Activated T-cell treated with anti-CD3 and anti-CD28 coated beads, Interleukin-2, amount 50 U/mL, for 72 hours (primary cell): ENCODE data around the gene IL6R. TPM values are rescaled to one million over a fixed set of nuclear protein-coding genes. Genes with fewer than 3 reads are reported as not detected.

ENCODE experiments used
- ATAC-seq, 2 donors: fragments of 150-1000 bp; cut with Tn5 transposase; replicated peaks in 1 of 2; 2 replicates each; pipeline ENCODE4 v1.10.0; 2021; ENCODE audit warnings: moderate library complexity in 2 of 2, mild to moderate bottlenecking in 1 of 2
- DNase-seq, 2 donors: peaks; one replicate each; pipeline ENCODE4 v3.0.0; 2021 to 2022; ENCODE audit warnings: mixed read lengths in 1 of 2
- H3K27ac Mint-ChIP-seq: one replicate; pipeline ENCODE4 v1.8.0; 2022; ENCODE audit warnings: mild to moderate bottlenecking, moderate library complexity, mixed read lengths
- H3K27me3 Mint-ChIP-seq: one replicate; pipeline ENCODE4 v1.8.0; 2022; ENCODE audit warnings: low read depth, mixed read lengths
- H3K36me3 Mint-ChIP-seq, 2 donors: one replicate each; pipeline ENCODE4 v1.8.0; 2022; ENCODE audit warnings: mixed read lengths in 2 of 2, mild to moderate bottlenecking in 1 of 2; ENCODE audit not compliant: insufficient read depth in 2 of 2
- H3K4me1 Mint-ChIP-seq: one replicate; pipeline ENCODE4 v1.8.0; 2022; ENCODE audit warnings: low read depth, mixed read lengths
- H3K4me3 Mint-ChIP-seq, 2 donors: one replicate each; pipeline ENCODE4 v1.8.0; 2022; ENCODE audit warnings: mild to moderate bottlenecking in 2 of 2, mixed read lengths in 2 of 2, moderate library complexity in 2 of 2
- H3K9me3 Mint-ChIP-seq, 2 donors: one replicate each; pipeline ENCODE4 v1.8.0; 2022; ENCODE audit warnings: mixed read lengths in 2 of 2
- total RNA-seq, 2 donors: library from RNA; stranded (reverse); gene quantifications; one replicate each; pipeline ENCODE4 v1.2.3, GENCODE V29; 2022

Gene IL6R
- total RNA-seq, 2 donors from 2014 or later, result 5.7 to 12.6 TPM

DNA sequence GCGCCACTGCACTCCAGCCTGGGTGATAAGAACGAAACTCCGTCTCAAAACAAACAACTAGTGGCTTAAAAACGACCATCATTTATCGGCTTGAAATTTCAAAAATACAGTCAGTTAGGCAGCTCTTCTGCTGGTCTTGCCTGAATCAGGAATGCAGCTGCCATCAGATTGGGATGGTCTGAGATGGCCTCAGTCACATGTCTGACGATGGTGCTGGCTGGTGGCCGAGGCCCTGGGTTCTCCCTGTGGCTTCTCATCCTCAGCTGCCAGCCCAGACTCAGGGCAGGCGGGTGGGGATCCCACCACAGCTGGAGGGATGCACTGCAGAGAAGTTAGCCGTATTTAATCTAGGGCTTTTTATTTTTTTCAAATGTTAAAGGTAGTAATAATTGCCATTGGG, 31.3 kb downstream of the IL6R start:
- Mint-ChIP-seq H3K4me1 (peaks cover 58% of the 10 kb centered on the region), H3K36me3 (peaks cover 0 to 2% of the 10 kb centered on the region in 2 donors), H3K27me3 (no peaks in the 10 kb centered on the region), H3K4me3 (no peak overlapping the region), H3K27ac (no peak overlapping the region), H3K9me3 (no peaks in the 10 kb centered on the region)
- ATAC-seq (no peak), DNase-seq (no peak)

DNA sequence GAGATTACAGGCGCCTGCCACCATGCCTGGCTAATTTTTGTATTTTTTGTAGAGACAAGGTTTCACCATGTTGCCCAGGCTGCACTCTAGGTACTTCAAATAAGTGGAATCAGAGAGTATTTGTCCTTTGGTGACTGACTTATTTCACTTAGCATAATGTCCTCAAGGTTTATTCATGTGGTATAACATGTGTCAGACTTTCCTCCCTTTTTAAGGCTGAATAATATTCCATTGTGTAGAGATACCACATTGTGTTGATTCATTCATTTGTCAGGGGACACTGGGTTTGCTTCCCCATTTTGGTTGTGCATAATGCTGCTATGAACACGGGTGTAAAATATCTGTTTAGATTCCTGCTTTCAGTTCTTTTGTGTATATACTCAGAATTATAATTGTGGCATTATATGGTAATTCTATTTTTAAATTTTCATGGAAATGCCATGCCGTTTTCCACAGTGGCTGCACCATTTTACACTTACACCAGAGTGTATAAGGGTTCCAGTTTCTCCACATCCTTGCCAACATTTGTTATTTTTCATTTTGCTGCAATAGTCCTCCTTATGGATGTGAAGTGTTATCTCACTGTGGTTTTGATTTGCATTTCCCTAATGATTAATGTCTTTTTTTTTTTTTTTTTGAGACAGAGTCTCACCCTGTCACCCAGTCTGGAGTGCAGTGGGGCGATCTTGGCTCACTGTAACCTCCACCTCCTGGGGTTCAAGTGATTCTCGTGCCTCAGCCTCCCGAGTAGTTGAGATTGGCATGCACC, 35.1 kb downstream of the IL6R start:
- peak overlapping the region; percentile 75 to 78 for H3K4me3 Mint-ChIP-seq

DNA sequence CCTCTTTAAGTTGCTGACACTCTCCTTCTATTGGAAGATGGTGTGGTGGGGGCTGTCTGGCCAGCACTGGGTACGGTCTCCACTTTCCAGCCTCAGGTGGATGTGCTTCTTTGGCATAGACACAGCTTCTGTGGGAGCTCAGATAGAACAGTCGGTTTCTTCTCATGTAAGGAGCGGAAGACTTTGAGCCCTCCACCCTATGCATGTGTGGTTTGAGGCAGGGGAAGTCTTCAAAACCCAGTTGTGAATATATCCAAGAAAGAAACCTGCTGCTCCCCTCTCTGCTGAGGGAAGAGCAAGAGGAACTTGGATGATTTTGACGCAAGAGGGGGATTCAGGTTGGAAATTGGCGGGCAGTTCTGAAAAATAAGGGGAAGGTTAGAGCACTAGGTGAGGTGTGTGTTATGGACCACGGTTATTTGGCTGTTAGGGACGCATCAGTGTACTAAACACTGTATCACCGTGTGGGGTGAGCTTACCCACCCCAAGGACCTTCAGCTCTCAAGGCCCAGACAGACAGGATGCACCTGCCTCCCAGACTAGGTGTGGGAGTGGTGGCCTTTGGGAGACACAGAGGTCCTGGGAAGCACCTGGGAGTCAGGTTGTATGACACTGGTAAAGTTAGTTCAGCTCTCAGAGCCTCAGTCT, 36.2 kb downstream of the IL6R start:
- Mint-ChIP-seq H3K4me3 (peak overlapping the region; percentile 28 to 49), H3K4me1 (peaks cover 78% of the 10 kb centered on the region), H3K36me3 (peaks cover 1 to 2% of the 10 kb centered on the region in 2 donors), H3K27ac (peak overlapping the region; percentile 31), H3K27me3 (no peaks in the 10 kb centered on the region), H3K9me3 (no peaks in the 10 kb centered on the region)
- DNase-seq, result no peak
- ATAC-seq, result no peak

More for the DNA sequence above, 35.1 kb downstream of the IL6R start:
- H3K9me3 Mint-ChIP-seq, result no peaks in the 10 kb centered on the region
- peak; percentile 62 to 69 for ATAC-seq
- peak overlapping the region; percentile 97 for H3K27ac Mint-ChIP-seq
- H3K27me3 Mint-ChIP-seq, result no peaks in the 10 kb centered on the region
- no peak for DNase-seq
- H3K36me3 Mint-ChIP-seq, result peaks cover 0 to 2% of the 10 kb centered on the region in 2 donors
- peaks cover 66% of the 10 kb centered on the region for H3K4me1 Mint-ChIP-seq

DNA sequence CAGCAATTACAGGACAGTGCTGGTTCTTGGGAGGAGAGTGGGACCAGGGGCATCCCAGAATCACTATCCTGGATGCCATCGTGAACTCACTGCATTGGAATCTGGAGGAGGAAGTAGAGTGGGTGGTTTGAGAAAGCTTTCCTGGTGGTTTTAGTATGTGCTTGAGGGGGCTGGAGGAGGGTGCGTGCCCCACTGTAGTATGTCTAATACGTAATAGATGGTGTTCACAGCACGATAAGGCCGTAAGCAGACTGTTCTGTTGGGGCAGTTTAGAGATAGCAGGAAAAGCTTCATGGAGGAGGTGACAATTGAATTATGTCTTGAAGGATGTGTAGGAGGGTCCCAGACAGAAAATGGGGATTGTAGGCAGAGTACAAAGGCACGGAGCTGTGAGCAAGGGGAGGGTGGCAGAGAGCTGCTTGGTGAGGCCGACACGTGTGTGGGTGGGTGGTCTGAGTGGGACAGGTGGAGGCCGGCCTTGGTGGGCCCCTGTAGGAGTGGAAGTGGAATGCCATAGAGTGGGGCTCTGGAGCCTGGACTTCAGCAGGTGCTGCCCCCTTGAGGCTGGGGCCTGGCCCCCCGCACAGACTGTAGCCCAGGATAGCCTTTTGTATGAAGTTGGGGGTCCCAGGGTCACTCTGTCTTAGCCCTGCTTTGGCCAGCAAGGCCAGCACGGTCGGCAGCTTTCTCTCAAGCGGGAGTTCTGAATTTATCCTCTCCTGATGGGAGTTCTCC, 37.0 kb downstream of the IL6R start:
- H3K9me3 Mint-ChIP-seq, result no peaks in the 10 kb centered on the region
- H3K36me3 Mint-ChIP-seq, result peaks cover 1 to 2% of the 10 kb centered on the region in 2 donors
- H3K4me3 Mint-ChIP-seq, result peak overlapping the region in 1 of 2 donors; percentile 28
- H3K27ac Mint-ChIP-seq, result no peak overlapping the region
- ATAC-seq (no peak), DNase-seq (no peak)
- H3K27me3 Mint-ChIP-seq, result no peaks in the 10 kb centered on the region
- H3K4me1 Mint-ChIP-seq, result peaks cover 79% of the 10 kb centered on the region

DNA sequence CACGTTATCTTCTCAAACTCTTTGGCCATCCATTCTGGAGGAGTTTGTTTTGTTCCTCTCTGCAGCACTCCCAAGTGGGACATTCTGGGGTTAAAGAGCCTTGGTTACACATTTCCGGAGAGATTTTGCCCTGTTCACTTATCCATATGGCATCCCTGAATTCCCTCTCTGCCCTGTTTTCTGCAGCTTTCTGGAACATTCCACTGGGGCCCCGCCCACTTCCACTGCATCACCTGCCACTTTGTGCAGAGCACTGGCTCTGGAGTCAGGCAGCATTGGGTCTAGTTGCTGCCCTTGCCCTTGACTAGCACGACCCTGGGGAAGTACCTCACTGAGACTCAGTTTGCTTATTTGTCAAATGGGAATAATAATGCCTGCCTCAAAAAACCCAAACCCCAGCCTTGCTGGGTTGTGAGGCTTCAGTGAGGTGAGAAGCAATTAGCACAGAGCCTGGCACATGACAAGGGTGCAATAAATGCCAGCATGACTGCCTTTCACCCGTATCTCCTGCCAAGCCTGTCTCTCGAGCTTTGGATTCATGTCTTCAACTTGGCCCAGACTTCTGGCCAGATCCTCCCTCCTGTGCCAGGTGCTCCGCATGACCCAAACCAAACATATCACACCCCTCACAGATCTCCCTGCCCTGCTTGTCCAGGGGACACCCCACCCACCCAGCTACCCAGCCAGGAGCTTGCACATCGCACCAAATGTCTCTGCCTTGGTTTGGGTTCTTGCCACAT, 38.3 kb downstream of the IL6R start:
- Mint-ChIP-seq H3K4me1 (peaks cover 72% of the 10 kb centered on the region), H3K36me3 (peaks cover 0 to 1% of the 10 kb centered on the region in 2 donors), H3K27ac (no peak overlapping the region)

DNA sequence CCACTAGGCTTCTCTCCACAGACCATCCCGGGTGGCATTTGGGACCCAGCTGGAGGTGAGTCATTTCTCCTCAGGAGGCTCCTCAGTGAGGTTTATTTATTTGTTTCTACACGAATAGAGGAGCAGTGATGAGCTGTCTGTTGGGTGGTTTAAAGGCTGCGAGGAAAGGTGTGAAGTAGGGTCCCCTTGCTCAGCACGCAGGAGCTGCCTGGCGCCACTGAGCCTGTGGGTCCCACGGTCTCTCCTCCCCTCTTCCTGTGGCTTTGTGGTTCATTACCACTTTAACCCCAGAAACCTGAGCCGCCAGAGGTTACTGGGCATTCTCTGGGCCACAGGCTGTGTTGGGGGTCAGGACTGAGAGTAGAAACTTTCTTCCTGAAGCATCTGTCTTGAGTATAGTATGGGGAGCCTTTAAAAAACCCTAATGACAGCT, 39.9 kb downstream of the IL6R start:
- no peak overlapping the region for H3K27ac Mint-ChIP-seq

More for the DNA sequence above, 38.3 kb downstream of the IL6R start:
- no peaks in the 10 kb centered on the region for H3K27me3 Mint-ChIP-seq
- no peaks in the 10 kb centered on the region for H3K9me3 Mint-ChIP-seq
- DNase-seq (no peak), ATAC-seq (no peak)
- no peak overlapping the region for H3K4me3 Mint-ChIP-seq

DNA sequence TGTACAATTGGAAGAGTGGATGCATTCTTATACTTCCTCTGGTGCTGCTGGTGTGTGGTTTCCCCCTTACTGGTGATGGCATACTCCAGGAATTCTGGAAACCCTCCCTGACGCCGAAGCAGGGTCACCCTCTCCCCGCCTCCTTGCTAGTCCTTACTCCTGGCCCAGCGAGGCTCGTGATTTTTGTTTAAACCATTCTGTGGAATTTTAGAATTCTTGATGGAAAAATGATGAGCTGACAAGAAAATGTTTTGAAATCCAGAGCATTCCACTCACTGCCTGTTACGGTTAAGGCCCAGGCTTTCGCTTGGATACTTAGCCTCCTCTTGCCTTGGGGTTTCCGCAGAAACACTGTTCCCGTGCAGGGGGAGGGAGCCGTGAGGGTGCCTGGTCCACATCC, 41.1 kb downstream of the IL6R start:
- H3K4me3 Mint-ChIP-seq, result peak overlapping the region in 1 of 2 donors; percentile 50
- H3K9me3 Mint-ChIP-seq, result no peaks in the 10 kb centered on the region
- H3K36me3 Mint-ChIP-seq, result peaks cover 0 to 1% of the 10 kb centered on the region in 2 donors
- H3K27me3 Mint-ChIP-seq, result no peaks in the 10 kb centered on the region
- peaks cover 44% of the 10 kb centered on the region for H3K4me1 Mint-ChIP-seq
- DNase-seq, result no peak
- H3K27ac Mint-ChIP-seq, result peak overlapping the region; percentile 47
- no peak for ATAC-seq

More for the DNA sequence above, 39.9 kb downstream of the IL6R start:
- Mint-ChIP-seq H3K27me3 (no peaks in the 10 kb centered on the region), H3K4me3 (peak overlapping the region in 1 of 2 donors; percentile 4), H3K36me3 (peaks cover 0 to 1% of the 10 kb centered on the region in 2 donors), H3K4me1 (peaks cover 57% of the 10 kb centered on the region), H3K9me3 (no peaks in the 10 kb centered on the region)
- DNase-seq, result peak; percentile 54 to 62
- peak; percentile 72 to 77 for ATAC-seq

DNA sequence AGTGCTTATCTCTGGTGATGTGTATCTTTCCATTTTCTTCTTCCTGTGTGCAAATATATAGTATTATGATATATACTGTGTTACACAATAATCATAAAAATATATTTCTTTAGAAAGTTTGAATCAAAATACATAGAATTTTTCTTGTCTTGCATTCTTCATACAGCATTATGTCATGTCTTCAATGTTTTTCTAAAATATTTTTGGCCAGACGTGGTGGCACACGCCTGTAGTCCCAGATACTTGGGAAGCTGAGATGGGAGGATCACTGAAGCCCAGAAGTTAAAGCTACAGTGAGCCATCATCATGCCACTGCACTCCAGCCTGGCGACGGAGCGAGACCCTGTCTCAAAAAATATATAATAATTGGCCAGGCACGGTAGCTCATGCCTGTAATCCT, 41.6 kb downstream of the IL6R start:
- H3K27ac Mint-ChIP-seq, result no peak overlapping the region
- H3K36me3 Mint-ChIP-seq, result peaks cover 0 to 2% of the 10 kb centered on the region in 2 donors
- H3K9me3 Mint-ChIP-seq, result no peaks in the 10 kb centered on the region
- peaks cover 39% of the 10 kb centered on the region for H3K4me1 Mint-ChIP-seq
- H3K27me3 Mint-ChIP-seq, result peaks cover 4% of the 10 kb centered on the region
- DNase-seq (no peak), ATAC-seq (no peak)
- H3K4me3 Mint-ChIP-seq, result no peak overlapping the region

DNA sequence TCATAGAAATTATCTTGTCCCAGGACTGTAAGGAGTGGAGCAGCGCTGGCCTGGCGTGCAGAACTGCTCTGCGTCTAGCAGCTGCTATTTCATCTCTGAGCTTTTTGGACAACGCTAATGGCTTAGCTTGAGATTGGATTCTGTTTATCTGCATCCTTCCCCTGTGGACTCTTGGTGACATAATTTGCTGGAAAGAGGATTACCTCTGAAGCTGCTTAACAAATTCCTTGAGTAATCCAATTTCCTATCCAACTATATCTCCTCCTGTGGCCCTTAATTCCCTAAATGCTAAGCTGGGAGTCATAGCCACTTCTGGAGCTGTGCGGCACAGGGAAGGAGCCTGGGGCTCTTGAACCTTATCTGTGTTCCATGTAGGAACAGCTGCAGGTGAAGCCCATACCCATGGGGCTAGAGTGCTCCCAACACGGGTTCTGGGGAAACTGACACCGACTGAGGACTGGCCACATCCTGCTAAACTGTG, 43.2 kb downstream of the IL6R start:
- H3K27me3 Mint-ChIP-seq, result peaks cover 9% of the 10 kb centered on the region
- no peak overlapping the region for H3K27ac Mint-ChIP-seq
- H3K4me1 Mint-ChIP-seq, result peaks cover 34% of the 10 kb centered on the region
- DNase-seq (no peak), ATAC-seq (no peak)
- no peaks in the 10 kb centered on the region for H3K9me3 Mint-ChIP-seq
- H3K36me3 Mint-ChIP-seq, result peaks cover 0 to 3% of the 10 kb centered on the region in 2 donors
- H3K4me3 Mint-ChIP-seq, result no peak overlapping the region

DNA sequence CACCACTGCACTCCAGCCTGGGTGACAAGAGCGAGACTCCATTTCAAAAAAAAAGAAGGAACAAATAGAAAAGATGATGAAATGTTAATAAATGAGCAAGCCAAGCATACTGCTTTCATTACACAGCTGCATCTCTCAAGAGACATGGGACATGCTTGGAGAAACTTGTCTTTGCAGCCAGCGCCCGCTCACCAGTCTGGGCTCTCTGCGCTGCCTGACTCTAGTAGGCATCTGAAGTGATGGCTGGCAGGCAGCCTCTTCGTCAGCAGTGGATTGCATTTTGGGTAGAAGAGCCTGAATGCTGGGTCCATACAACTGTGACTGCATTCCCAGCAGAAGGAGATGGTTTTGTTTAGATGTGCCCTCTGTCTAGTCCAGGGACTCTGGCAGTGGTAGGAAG, 48.0 kb downstream of the IL6R start:
- no peak overlapping the region for H3K27ac Mint-ChIP-seq
- no peak for DNase-seq
- no peak overlapping the region for H3K4me3 Mint-ChIP-seq
- H3K36me3 Mint-ChIP-seq, result peaks cover 0 to 5% of the 10 kb centered on the region in 2 donors
- peaks cover 25% of the 10 kb centered on the region for H3K4me1 Mint-ChIP-seq
- no peak for ATAC-seq
- H3K27me3 Mint-ChIP-seq, result peaks cover 9% of the 10 kb centered on the region
- H3K9me3 Mint-ChIP-seq, result no peaks in the 10 kb centered on the region

DNA sequence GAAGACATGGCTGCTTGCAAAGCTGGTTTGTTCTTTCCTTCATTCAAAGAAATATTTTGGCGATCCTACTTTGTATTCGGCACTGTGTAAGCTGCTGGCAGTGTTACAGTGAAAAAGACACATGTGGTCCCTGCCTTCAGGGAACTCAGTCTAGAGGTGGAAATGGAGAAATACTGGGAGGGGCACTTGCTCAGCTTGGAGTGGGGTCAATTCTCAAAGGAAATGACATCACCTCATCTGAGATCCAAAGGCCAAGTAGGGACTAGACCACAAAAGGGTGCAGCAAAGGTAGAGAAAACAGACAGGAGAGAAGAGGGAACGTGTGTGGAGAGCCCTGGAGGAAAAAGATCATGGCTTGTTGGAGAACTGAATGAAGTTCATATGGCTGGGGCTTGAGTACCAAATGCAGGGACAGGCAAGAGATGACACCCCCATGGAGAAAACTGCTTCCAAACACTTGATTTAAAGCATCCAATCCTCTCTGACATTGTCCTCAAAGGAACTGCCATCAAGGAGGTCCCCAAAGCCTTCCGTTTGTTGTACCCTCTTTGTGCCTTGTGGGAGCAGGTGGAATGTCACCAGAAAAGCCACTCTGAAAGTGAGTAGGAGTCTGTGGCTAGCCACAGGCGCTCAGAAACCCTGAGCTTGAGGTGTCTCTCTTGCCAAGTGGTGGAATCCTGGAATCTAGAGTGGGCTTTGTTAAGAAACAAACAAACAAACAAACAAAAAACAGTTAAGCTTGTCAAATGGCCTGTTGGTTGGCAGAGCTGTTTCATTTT, 48.6 kb downstream of the IL6R start:
- peaks cover 9% of the 10 kb centered on the region for H3K27me3 Mint-ChIP-seq

More for the DNA sequence above, 48.6 kb downstream of the IL6R start:
- Mint-ChIP-seq H3K36me3 (peaks cover 2 to 5% of the 10 kb centered on the region in 2 donors), H3K4me1 (peaks cover 25% of the 10 kb centered on the region), H3K9me3 (no peaks in the 10 kb centered on the region), H3K27ac (no peak overlapping the region), H3K4me3 (peak overlapping the region in 1 of 2 donors; percentile 13)
- DNase-seq, result no peak
- ATAC-seq, result no peak
